SK-N-SH treated with all-trans-retinoic acid at 6 μM for 48 hours (cell line): ENCODE data around the gene PNMA1.

ENCODE experiments used
- ATAC-seq: fragments of 200-7000 bp; cut with Tn5 transposase; 3 replicates; pipeline ENCODE4 v1.9.1; 2020; ENCODE audit warnings: mild to moderate bottlenecking, moderate library complexity
- BACH2 ChIP-seq: fragments of 250-450 bp; sonication (Bioruptor Pico); IDR thresholded peaks from 2 replicates; pipeline ENCODE4 v1.9.0; 2021; ENCODE audit warnings: mild to moderate bottlenecking, borderline replicate concordance
- CREB5 ChIP-seq: fragments of 250-450 bp; sonication (Bioruptor Pico); IDR thresholded peaks from 2 replicates; pipeline ENCODE4 v1.5.1; 2020; ENCODE audit warnings: low read depth, mild to moderate bottlenecking, moderate library complexity
- CSDC2 ChIP-seq: fragments of 250-450 bp; sonication (Bioruptor Pico); IDR thresholded peaks from 2 replicates; pipeline ENCODE4 v1.5.0; 2020; ENCODE audit warnings: mild to moderate bottlenecking, moderate library complexity
- CSRNP3 ChIP-seq: fragments of 250-450 bp; sonication (Bioruptor Pico); IDR thresholded peaks from 2 replicates; pipeline ENCODE4 v1.5.1; 2021; ENCODE audit warnings: mild to moderate bottlenecking, moderate library complexity
- ESRRG ChIP-seq: fragments of 250-450 bp; sonication (Bioruptor Pico); IDR thresholded peaks from 2 replicates; pipeline ENCODE4 v1.6.1; 2021; ENCODE audit warnings: mild to moderate bottlenecking
- GLIS3 ChIP-seq: fragments of 250-450 bp; sonication (Bioruptor Pico); IDR thresholded peaks from 2 replicates; pipeline ENCODE4 v1.5.0; 2020; ENCODE audit warnings: mild to moderate bottlenecking, moderate library complexity
- ISL1 ChIP-seq: fragments of 250-450 bp; sonication (Bioruptor Pico); IDR thresholded peaks from 2 replicates; pipeline ENCODE4 v2.1.2; 2022; ENCODE audit warnings: mild to moderate bottlenecking, moderate library complexity
- OSR1 ChIP-seq: fragments of 250-450 bp; sonication (Bioruptor Pico); IDR thresholded peaks from 2 replicates; pipeline ENCODE4 v1.8.0; 2022; ENCODE audit warnings: moderate library complexity, mild to moderate bottlenecking, inconsistent platforms
- PATZ1 ChIP-seq: fragments of 250-450 bp; sonication (Bioruptor Pico); IDR thresholded peaks from 2 replicates; pipeline ENCODE4 v1.8.0; 2020; ENCODE audit warnings: mild to moderate bottlenecking, moderate library complexity, borderline replicate concordance
- POU6F1 ChIP-seq: fragments of 250-450 bp; sonication (Bioruptor Pico); IDR thresholded peaks from 2 replicates; pipeline ENCODE4 v1.8.0; 2021; ENCODE audit warnings: low read depth, mild to moderate bottlenecking, moderate library complexity, borderline replicate concordance
- PPARA ChIP-seq: fragments of 250-450 bp; sonication (Bioruptor Pico); IDR thresholded peaks from 2 replicates; pipeline ENCODE4 v1.5.0; 2020; ENCODE audit warnings: mild to moderate bottlenecking, borderline replicate concordance
- RARB ChIP-seq: fragments of 250-450 bp; sonication (Bioruptor Pico); IDR thresholded peaks from 2 replicates; pipeline ENCODE4 v1.8.0; 2021; ENCODE audit warnings: mild to moderate bottlenecking, moderate library complexity
- TCF4 ChIP-seq: fragments of 250-450 bp; sonication (Bioruptor Pico); IDR thresholded peaks from 2 replicates; pipeline ENCODE4 v1.8.0; 2021; ENCODE audit warnings: mild to moderate bottlenecking, moderate library complexity, borderline replicate concordance
- TOX ChIP-seq: fragments of 250-450 bp; sonication (Bioruptor Pico); IDR thresholded peaks from 2 replicates; pipeline ENCODE4 v1.8.0; 2021; ENCODE audit warnings: mild to moderate bottlenecking, moderate library complexity, borderline replicate concordance
- TSHZ2 ChIP-seq: fragments of 250-450 bp; sonication (Bioruptor Pico); IDR thresholded peaks from 2 replicates; pipeline ENCODE4 v1.5.0; 2020; ENCODE audit warnings: mild to moderate bottlenecking, moderate library complexity
- ZC3H10 ChIP-seq: fragments of 250-450 bp; sonication (Bioruptor Pico); IDR thresholded peaks from 2 replicates; pipeline ENCODE4 v1.5.1; 2021; ENCODE audit warnings: mild to moderate bottlenecking, moderate library complexity
- ZFP3 ChIP-seq: fragments of 250-450 bp; sonication (Bioruptor Pico); IDR thresholded peaks from 2 replicates; pipeline ENCODE4 v1.5.0; 2020; ENCODE audit warnings: mild to moderate bottlenecking, moderate library complexity
- ZNF565 ChIP-seq: fragments of 450-650 bp; formaldehyde crosslinking; conservative IDR thresholded peaks from 2 replicates; pipeline ENCODE4 v1.5.0; 2020; ENCODE audit warnings: low read depth, mild to moderate bottlenecking, moderate library complexity
- ZNF70 ChIP-seq: fragments of 450-650 bp; formaldehyde crosslinking; IDR thresholded peaks from 2 replicates; pipeline ENCODE4 v1.5.0; 2020; ENCODE audit warnings: mild to moderate bottlenecking, moderate library complexity
- ZNF8 ChIP-seq: fragments of 450-650 bp; formaldehyde crosslinking; IDR thresholded peaks from 2 replicates; pipeline ENCODE4 v1.5.0; 2020; ENCODE audit warnings: mild to moderate bottlenecking, moderate library complexity

Gene PNMA1

GRCh38 chr14:73727166-73727565, 13.0 kb upstream of the PNMA1 start:
- no peak for ATAC-seq
- TF ChIP-seq BACH2 (CRISPR knock-in tag) (no peak), CSDC2 (CRISPR knock-in tag) (no peak), ZC3H10 (no peak), ZNF565 (CRISPR knock-in tag) (no peak), CSRNP3 (CRISPR knock-in tag) (no peak), TCF4 (CRISPR knock-in tag) (no peak), ESRRG (CRISPR knock-in tag) (no peak), TSHZ2 (no peak), ZNF8 (no peak), RARB (CRISPR knock-in tag) (no peak), ISL1 (CRISPR knock-in tag) (no peak), OSR1 (CRISPR knock-in tag) (no peak), POU6F1 (no peak), TOX (no peak), ZNF70 (CRISPR knock-in tag) (no peak)

- no peak for ATAC-seq
- no peak for TF ChIP-seq ZNF70 (CRISPR knock-in tag)
These were observed 12.1 kb upstream of the PNMA1 start for GRCh38 chr14:73726025-73726961.

GRCh38 chr14:73725116-73726024, 11.2 kb upstream of the PNMA1 start:
- no peak for ATAC-seq
- TF ChIP-seq ZNF8 (no peak), POU6F1 (no peak), CREB5 (CRISPR knock-in tag) (no peak), ESRRG (CRISPR knock-in tag) (no peak), PPARA (CRISPR knock-in tag) (no peak), GLIS3 (CRISPR knock-in tag) (no peak), ZFP3 (CRISPR knock-in tag) (no peak), RARB (CRISPR knock-in tag) (no peak), TSHZ2 (no peak), PATZ1 (CRISPR knock-in tag) (no peak), OSR1 (CRISPR knock-in tag) (no peak)
